Nephron progenitor cell (in vitro differentiated cells): ENCODE measurements around the gene CSK.
A peak's percentile ranks its signal among the peaks of the same experiment; 100 is the strongest.

ENCODE experiments used
- DNase-seq: peaks from one replicate; pipeline ENCODE4 v3.0.0; 2021
- H3K27ac Mint-ChIP-seq: 2 replicates; pipeline ENCODE4 v1.8.0; 2021; ENCODE audit warnings: mild to moderate bottlenecking, moderate library complexity, mixed read lengths
- H3K27me3 Mint-ChIP-seq: 2 replicates; pipeline ENCODE4 v1.8.0; 2021; ENCODE audit warnings: mild to moderate bottlenecking, low read depth, mixed read lengths; ENCODE audit not compliant: poor library complexity
- H3K36me3 Mint-ChIP-seq: 2 replicates; pipeline ENCODE4 v1.8.0; 2021; ENCODE audit warnings: low read depth, mixed read lengths
- H3K4me1 Mint-ChIP-seq: 2 replicates; pipeline ENCODE4 v1.8.0; 2021; ENCODE audit warnings: mixed read lengths
- H3K4me3 Mint-ChIP-seq: 2 replicates; pipeline ENCODE4 v1.8.0; 2021; ENCODE audit warnings: mild to moderate bottlenecking, moderate library complexity, mixed read lengths
- H3K9me3 Mint-ChIP-seq: 2 replicates; pipeline ENCODE4 v1.8.0; 2021; ENCODE audit warnings: mild to moderate bottlenecking, moderate library complexity, mixed read lengths
- CTCF ChIP-seq: fragments of 200-600 bp; sonication (generic); IDR thresholded peaks from 2 replicates; pipeline ENCODE4 v1.5.0; 2021; ENCODE audit warnings: antibody characterized with exemption

The CSK gene

GRCh38 chr15:74746389-74746788 is 35.5 kb upstream of the CSK start:
- H3K4me1 Mint-ChIP-seq: peaks cover 13% of the 10 kb centered on the region
- H3K36me3 Mint-ChIP-seq: no peaks in the 10 kb centered on the region
- H3K4me3 Mint-ChIP-seq: no peak overlapping the region
- no peak for DNase-seq
- no peak overlapping the region for H3K27ac Mint-ChIP-seq
- peaks cover 73% of the 10 kb centered on the region for H3K27me3 Mint-ChIP-seq
- H3K9me3 Mint-ChIP-seq: peaks cover 14% of the 10 kb centered on the region
- TF ChIP-seq CTCF: no peak

GRCh38 chr15:74748322-74748946 is 33.4 kb upstream of the CSK start, which contains the start of gene CYP1A2:
Gene CYP1A2, plus strand, starts transcription at chr15:74748845. Its CDS starts 894 bp downstream, at chr15:74749739.
- TF ChIP-seq CTCF: no peak
- H3K27me3 Mint-ChIP-seq: peaks cover 67% of the 10 kb centered on the region
- peaks cover 33% of the 10 kb centered on the region for H3K4me1 Mint-ChIP-seq
- no peaks in the 10 kb centered on the region for H3K36me3 Mint-ChIP-seq
- no peak within 1 kb of the TSS for H3K4me3 Mint-ChIP-seq
- no peak within 1 kb of the TSS for H3K27ac Mint-ChIP-seq
- peaks cover 3% of the 10 kb centered on the region for H3K9me3 Mint-ChIP-seq
- DNase-seq: no peak

- no peak overlapping the region for H3K27ac Mint-ChIP-seq
- no peaks in the 10 kb centered on the region for H3K36me3 Mint-ChIP-seq
- H3K27me3 Mint-ChIP-seq: peaks cover 67% of the 10 kb centered on the region
- H3K9me3 Mint-ChIP-seq: no peaks in the 10 kb centered on the region
- TF ChIP-seq CTCF: no peak
- no peak overlapping the region for H3K4me3 Mint-ChIP-seq
- DNase-seq: no peak
- peaks cover 39% of the 10 kb centered on the region for H3K4me1 Mint-ChIP-seq
These were observed 32.0 kb upstream of the CSK start for GRCh38 chr15:74749832-74750231.

- no peak for TF ChIP-seq CTCF
- H3K4me1 Mint-ChIP-seq: peaks cover 41% of the 10 kb centered on the region
- no peak overlapping the region for H3K27ac Mint-ChIP-seq
- peaks cover 62% of the 10 kb centered on the region for H3K27me3 Mint-ChIP-seq
- peak overlapping the region; percentile 57 for H3K4me3 Mint-ChIP-seq
- no peaks in the 10 kb centered on the region for H3K36me3 Mint-ChIP-seq
- H3K9me3 Mint-ChIP-seq: no peaks in the 10 kb centered on the region
- DNase-seq: peak; percentile 39
These were observed 31.1 kb upstream of the CSK start for GRCh38 chr15:74750751-74751150.

GRCh38 chr15:74752011-74752410 is 29.9 kb upstream of the CSK start:
- Mint-ChIP-seq H3K9me3 (peaks cover 7% of the 10 kb centered on the region), H3K4me1 (peaks cover 47% of the 10 kb centered on the region), H3K4me3 (peak overlapping the region; percentile 49), H3K27me3 (peaks cover 64% of the 10 kb centered on the region), H3K27ac (no peak overlapping the region), H3K36me3 (no peaks in the 10 kb centered on the region)
- no peak for TF ChIP-seq CTCF
- no peak for DNase-seq

GRCh38 chr15:74752531-74752930 is 29.3 kb upstream of the CSK start:
- no peak for DNase-seq
- Mint-ChIP-seq H3K36me3 (no peaks in the 10 kb centered on the region), H3K27me3 (peaks cover 67% of the 10 kb centered on the region), H3K27ac (no peak overlapping the region), H3K4me3 (peak overlapping the region; percentile 49), H3K4me1 (peaks cover 47% of the 10 kb centered on the region), H3K9me3 (peaks cover 7% of the 10 kb centered on the region)
- TF ChIP-seq CTCF: no peak
